ENCODE results near the gene RIC8A. TPM values are rescaled to one million over a fixed set of nuclear protein-coding genes. Genes with fewer than 3 reads are reported as not detected.

The RIC8A gene
- total and polyA plus RNA-seq, 2 of the 13 experiments (the other 11 are each of a cell fraction or from before 2014, with no cell fraction given) = 62.1 to 63.8 TPM

DNA sequence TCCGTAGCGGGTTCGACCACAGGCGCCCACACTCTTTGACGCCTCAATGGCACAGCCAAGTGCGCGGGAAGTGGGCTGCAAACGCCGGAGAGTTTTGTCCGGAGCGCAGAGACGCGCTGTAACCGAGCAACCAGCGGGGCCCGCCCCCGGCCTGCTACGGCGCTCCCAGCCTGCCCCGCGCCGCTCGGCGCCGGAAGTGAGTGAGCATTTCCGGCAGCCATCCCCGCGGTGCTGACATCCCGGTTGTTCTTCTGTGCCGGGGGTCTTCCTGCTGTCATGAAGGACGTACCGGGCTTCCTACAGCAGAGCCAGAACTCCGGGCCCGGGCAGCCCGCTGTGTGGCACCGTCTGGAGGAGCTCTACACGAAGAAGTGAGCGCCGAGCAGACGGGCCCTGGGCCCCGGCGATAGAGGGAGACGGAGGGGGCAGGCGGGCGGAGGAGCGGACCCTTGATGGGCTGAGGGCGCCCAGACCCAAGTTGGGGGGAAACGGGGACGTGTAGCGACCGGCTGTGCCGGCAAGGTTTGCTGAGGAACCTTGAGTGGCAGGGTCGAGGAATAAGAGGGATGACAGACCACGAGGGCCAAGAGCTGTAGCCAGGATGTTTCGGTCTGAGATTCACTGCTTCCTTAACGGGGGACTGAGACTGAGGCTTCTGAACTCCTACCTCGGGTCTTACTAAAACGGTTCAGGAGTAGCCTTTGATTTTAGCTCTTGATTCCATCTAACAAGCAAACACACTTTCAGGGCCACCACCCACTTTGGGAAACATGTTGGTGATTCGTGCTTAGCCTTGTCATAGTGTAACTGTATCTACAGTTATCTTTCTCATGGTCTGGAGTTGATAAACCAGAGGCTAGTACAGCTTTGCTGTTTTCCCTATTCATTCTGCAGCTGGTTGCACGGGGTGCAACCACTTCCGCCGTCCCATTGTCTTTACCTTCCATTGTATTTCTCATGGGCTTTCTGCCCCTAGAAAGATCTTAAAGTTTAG, 29.6 kb downstream of the RIC8A start, which contains the start of gene PSMD13 (continued):
- TF ChIP-seq, protein P1, sequence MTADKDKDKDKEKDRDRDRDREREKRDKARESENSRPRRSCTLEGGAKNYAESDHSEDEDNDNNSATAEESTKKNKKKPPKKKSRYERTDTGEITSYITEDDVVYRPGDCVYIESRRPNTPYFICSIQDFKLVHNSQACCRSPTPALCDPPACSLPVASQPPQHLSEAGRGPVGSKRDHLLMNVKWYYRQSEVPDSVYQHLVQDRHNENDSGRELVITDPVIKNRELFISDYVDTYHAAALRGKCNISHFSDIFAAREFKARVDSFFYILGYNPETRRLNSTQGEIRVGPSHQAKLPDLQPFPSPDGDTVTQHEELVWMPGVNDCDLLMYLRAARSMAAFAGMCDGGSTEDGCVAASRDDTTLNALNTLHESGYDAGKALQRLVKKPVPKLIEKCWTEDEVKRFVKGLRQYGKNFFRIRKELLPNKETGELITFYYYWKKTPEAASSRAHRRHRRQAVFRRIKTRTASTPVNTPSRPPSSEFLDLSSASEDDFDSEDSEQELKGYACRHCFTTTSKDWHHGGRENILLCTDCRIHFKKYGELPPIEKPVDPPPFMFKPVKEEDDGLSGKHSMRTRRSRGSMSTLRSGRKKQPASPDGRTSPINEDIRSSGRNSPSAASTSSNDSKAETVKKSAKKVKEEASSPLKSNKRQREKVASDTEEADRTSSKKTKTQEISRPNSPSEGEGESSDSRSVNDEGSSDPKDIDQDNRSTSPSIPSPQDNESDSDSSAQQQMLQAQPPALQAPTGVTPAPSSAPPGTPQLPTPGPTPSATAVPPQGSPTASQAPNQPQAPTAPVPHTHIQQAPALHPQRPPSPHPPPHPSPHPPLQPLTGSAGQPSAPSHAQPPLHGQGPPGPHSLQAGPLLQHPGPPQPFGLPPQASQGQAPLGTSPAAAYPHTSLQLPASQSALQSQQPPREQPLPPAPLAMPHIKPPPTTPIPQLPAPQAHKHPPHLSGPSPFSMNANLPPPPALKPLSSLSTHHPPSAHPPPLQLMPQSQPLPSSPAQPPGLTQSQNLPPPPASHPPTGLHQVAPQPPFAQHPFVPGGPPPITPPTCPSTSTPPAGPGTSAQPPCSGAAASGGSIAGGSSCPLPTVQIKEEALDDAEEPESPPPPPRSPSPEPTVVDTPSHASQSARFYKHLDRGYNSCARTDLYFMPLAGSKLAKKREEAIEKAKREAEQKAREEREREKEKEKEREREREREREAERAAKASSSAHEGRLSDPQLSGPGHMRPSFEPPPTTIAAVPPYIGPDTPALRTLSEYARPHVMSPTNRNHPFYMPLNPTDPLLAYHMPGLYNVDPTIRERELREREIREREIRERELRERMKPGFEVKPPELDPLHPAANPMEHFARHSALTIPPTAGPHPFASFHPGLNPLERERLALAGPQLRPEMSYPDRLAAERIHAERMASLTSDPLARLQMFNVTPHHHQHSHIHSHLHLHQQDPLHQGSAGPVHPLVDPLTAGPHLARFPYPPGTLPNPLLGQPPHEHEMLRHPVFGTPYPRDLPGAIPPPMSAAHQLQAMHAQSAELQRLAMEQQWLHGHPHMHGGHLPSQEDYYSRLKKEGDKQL (CRISPR knock-in tag; IDR thresholded peaks at IDR 0.05; ENCODE audit: low read depth) = no peak
- TF ChIP-seq TP53 (CRISPR knock-in tag; conservative IDR thresholded peaks at IDR 0.05) (no peak), ZSCAN29 (CRISPR knock-in tag; conservative IDR thresholded peaks at IDR 0.05) (0 out of 2 replicates have a peak, but pooled peaks have one; percentile 22), FOXJ3 (CRISPR knock-in tag; IDR thresholded peaks at IDR 0.05; ENCODE audit: borderline replicate concordance) (no peak), NFYB (CRISPR knock-in tag; IDR thresholded peaks at IDR 0.05) (peak; percentile 10; the same call in 1 of the 2 replicates), SMARCC2 (IDR thresholded peaks at IDR 0.05) (no peak), ZFP41 (CRISPR knock-in tag; IDR thresholded peaks at IDR 0.05; ENCODE audit: borderline replicate concordance) (0 out of 2 replicates have a peak, but pooled peaks have one; percentile 69), RAD51 (IDR thresholded peaks at IDR 0.05; ENCODE audit: borderline replicate concordance) (no peak), TARDBP (CRISPR knock-in tag; IDR thresholded peaks at IDR 0.05) (peak; percentile 82), RORA (CRISPR knock-in tag; IDR thresholded peaks at IDR 0.05) (no peak), ZNF10 (CRISPR knock-in tag; IDR thresholded peaks at IDR 0.05; ENCODE audit: borderline replicate concordance, low read depth) (no peak), ZNF446 (CRISPR knock-in tag; IDR thresholded peaks at IDR 0.05) (no peak)
- TF ChIP-seq, protein P2, sequence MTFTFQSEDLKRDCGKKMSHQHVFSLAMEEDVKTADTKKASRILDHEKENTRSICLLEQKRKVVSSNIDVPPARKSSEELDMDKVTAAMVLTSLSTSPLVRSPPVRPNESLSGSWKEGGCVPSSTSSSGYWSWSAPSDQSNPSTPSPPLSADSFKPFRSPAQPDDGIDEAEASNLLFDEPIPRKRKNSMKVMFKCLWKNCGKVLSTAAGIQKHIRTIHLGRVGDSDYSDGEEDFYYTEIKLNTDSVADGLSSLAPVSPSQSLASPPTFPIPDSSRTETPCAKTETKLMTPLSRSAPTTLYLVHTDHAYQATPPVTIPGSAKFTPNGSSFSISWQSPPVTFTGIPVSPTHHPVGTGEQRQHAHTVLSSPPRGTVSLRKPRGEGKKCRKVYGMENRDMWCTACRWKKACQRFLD (CRISPR knock-in tag; IDR thresholded peaks at IDR 0.05; ENCODE audit: borderline replicate concordance) = peak; percentile 37; the same call in 1 of the 2 replicates
- TF ChIP-seq, protein P3, sequence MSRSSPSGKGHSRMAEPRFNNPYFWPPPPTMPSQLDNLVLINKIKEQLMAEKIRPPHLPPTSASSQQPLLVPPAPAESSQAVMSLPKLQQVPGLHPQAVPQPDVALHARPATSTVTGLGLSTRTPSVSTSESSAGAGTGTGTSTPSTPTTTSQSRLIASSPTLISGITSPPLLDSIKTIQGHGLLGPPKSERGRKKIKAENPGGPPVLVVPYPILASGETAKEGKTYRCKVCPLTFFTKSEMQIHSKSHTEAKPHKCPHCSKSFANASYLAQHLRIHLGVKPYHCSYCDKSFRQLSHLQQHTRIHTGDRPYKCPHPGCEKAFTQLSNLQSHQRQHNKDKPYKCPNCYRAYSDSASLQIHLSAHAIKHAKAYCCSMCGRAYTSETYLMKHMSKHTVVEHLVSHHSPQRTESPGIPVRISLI (CRISPR knock-in tag; IDR thresholded peaks at IDR 0.05; ENCODE audit: borderline replicate concordance) = no peak
- TF ChIP-seq, protein P4, sequence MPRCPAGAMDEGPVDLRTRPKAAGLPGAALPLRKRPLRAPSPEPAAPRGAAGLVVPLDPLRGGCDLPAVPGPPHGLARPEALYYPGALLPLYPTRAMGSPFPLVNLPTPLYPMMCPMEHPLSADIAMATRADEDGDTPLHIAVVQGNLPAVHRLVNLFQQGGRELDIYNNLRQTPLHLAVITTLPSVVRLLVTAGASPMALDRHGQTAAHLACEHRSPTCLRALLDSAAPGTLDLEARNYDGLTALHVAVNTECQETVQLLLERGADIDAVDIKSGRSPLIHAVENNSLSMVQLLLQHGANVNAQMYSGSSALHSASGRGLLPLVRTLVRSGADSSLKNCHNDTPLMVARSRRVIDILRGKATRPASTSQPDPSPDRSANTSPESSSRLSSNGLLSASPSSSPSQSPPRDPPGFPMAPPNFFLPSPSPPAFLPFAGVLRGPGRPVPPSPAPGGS (CRISPR knock-in tag; IDR thresholded peaks at IDR 0.05) = 0 out of 2 replicates have a peak, but pooled peaks have one; percentile 69
